C4-2B (cell line): ENCODE results near the gene SNRNP48.

ENCODE experiments used
- ZFX ChIP-seq: fragments of 450-650 bp; IDR thresholded peaks from 2 replicates; pipeline ENCODE4 v1.6.1; 2017
- TF ChIP-seq, protein P1 (sequence below): fragments of 450-650 bp; conservative IDR thresholded peaks from 2 replicates; pipeline ENCODE4 v1.5.1; 2017; ENCODE audit warnings: mild to moderate bottlenecking

DNA sequence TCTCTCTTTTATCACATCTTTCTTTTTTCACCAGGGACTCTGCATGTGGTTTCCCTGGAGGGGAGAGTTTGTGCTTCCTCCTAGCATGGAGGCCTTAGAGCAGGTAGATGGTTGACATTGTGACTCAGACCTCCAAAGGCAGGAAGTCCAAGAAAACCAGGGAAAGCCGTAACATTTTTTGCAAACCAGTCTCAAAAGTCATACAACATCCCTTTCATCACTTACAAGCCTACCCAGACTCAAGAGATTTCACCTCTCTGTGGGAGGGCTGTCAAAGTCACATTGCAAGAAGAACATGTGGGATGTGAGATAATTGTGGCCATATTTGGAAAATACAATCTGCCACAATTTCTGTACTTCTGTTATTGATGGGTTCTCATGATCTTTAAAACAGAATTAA is 46.2 kb downstream of the SNRNP48 start:
- TF ChIP-seq, protein P1, sequence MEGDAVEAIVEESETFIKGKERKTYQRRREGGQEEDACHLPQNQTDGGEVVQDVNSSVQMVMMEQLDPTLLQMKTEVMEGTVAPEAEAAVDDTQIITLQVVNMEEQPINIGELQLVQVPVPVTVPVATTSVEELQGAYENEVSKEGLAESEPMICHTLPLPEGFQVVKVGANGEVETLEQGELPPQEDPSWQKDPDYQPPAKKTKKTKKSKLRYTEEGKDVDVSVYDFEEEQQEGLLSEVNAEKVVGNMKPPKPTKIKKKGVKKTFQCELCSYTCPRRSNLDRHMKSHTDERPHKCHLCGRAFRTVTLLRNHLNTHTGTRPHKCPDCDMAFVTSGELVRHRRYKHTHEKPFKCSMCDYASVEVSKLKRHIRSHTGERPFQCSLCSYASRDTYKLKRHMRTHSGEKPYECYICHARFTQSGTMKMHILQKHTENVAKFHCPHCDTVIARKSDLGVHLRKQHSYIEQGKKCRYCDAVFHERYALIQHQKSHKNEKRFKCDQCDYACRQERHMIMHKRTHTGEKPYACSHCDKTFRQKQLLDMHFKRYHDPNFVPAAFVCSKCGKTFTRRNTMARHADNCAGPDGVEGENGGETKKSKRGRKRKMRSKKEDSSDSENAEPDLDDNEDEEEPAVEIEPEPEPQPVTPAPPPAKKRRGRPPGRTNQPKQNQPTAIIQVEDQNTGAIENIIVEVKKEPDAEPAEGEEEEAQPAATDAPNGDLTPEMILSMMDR = no peak
- no peak for TF ChIP-seq ZFX
